Activated T-cell treated with anti-CD3 and anti-CD28 coated beads, Interleukin-2, amount 50 U/mL, for 1 hour (primary cell): ENCODE results near the gene SEMA4G.

ENCODE experiments used
- DNase-seq: peaks from one replicate; pipeline ENCODE4 v3.0.0-alpha.2; 2020

Gene SEMA4G

DNA sequence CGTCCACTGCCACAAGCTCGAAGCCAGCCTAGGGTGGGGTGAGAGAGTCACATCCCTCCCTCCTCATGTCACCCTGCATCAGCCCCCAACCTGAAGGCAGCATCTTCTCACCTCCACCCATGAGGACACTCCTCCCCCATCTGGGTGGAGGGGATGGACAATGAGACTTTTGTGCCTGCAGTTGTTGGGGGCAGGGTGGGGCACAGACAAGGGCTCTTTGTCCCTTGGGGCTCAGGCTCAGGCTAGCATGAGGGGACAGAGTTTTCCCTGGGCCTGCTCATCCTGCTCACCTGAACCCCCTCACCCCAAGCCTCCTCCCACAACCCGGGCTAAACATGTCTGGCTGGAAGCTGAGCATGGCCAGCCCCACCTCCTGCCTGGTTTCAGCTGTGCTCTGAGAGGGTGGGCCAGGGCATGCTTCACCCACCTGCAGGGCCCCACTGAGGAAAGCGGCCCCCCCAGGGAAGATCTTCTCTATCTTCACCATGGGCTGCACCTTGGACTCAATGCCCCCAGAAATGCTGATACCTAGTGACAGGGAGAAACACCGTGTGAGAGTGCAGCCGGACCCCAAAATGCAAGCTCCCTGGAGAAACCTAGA lies 39.6 kb downstream of the SEMA4G start:
- DNase-seq, result no peak

DNA sequence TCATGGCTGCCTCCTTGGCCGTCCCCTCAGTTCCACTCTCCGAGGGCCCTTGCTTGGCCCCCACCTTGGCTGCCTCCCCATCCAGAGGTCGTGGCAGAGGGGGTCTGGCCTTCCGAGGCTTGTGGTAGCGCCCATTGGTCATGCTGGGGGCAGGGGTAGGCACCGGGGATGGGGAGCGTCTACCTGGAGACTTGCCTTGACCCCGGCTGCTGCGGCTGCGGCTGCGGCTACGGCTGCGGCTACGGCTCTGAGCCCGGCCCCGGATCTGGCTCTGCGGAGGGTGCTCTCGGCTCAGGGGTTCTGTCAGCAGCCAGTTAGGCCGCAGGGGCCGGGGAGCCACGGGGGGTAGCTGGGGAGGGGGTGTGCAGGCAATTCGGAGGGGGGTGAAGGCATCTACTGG lies 41.0 kb downstream of the SEMA4G start:
- no peak for DNase-seq

DNA sequence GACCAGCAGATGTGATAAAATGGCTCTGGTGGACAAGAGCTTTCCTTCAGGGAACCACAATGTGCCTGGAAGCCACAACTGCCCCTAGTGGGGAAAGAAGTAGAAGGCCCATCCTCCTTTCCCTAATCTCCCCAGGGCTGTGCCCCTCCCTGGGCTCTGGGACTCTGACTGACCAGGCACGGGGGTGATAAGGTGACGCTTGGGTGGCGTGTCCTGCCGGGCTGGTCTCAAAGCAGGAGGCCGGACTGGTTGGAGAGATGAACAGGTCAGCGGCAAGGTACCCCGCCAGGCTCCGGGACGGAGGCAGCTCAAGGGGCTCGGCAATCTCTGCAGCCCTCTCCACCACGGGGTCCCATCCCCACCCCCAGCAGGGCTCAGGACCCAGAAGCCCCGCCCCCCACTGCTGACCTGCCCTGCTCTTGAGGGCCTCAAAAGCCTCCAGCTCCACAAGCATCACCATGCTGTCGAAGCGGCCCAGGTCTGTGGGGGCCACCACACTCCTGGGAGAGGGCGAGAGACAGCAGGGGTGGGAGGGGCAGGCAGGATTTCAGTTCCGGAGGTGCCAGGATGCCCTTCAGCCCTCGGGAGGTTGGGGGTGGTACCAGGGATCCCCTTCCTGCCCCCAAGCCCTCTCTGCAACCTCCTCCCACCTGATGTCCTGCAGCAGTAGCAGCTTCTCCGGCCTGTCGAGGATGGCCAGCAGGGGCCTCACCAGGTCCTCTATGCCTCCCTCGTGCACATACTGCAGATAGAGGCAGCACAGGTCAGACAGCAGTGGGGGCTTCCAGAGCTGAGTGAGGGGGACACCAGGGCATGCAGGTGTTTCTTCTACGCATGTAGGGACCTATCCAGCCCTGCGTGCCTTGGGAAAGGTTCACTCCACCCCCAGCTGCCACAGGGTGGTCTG lies 42.5 kb downstream of the SEMA4G start:
- no peak for DNase-seq

DNA sequence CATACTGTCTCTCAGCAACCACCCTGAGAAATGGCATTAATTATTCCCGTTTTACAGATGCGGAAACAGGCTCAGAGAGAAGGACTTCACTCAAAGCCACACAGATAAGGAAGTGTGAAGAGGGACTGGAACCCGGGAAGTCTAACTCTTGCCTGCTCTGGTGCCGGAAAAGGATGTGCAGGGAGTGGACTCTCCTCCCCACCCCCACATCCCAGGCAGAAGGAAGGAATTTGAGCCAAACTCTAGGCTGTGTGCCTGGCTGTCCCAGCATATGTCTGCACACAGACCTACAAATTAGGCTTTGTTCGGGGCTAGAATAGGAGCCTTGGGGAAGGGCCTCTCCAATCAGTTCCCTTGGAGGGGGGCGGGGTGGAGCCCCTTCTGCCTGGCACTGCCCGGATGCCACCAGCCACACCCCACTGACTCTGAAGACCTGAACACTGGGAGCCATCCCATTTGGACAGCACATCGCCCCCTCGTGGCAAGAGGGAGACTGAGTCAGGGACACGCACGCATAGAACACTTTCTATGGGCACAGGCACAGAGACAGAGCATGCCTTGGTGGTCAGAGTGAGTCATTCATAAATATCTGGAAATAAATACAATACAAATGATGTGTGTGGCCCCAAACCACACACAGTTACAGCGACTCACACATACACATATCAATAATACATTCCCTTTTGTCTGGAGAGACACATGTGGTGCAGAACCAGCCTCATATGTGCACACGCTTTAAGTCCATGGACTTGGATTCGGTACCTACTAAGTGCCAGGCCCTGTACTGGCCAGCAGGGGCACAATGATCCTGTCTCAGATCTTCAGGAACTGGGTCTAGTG lies 43.4 kb downstream of the SEMA4G start:
- DNase-seq, result peak; percentile 75

DNA sequence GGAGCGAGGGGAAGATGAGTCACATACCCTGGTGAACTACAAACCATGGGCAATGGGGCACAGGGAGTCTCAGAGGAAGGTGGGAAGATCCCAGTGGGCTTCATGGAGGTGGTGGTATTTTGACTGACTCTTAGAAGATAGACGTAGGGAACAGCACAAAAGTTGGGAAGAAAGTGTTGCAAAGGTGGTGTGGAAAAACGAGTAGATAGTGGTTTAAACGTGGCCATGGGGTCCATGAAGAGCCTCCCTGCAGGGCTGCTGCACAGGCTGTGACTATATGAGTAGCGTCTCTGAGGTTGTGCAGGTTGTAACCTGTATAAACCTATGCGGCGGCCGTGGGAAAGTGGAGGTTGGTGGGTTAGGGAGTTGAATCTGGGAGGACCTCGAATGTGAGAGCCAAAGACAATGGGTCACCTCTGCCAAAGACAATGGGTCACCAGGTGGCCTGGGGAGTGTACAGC lies 44.1 kb downstream of the SEMA4G start:
- no peak for DNase-seq

- peak; percentile 84 for DNase-seq
These were observed 45.1 kb downstream of the SEMA4G start for GRCh38 chr10:101014230-101014884.

DNA sequence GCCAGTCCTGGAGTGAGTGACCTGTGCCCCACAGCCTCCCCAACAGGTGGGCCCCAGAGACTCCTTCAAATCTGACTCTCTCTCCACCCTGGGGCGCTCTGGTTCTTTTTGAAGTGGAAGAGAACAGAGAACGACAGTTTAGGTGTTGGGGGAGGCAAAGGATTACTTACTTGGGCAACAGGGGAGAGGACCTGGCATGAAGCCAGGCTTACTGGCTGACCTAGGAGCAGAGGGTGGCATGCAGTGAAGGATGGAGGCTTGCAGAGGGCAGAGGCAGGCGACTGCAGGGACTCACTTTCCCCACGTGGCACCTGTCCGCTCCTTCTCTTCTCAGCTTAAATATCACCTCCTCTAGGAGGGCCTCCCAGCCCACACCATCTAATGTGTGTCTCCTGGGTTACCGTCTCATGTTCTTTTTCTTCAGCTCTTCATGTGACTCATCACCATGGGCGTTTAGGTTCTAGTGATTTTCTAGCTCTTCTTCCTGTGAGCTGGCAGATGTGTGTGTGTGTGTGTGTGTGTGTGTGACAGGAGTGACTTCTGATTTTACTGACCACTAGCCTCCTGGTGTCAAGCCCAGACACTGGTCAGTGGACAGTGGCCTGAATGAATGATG lies 45.8 kb downstream of the SEMA4G start:
- DNase-seq, result no peak

GRCh38 chr10:101015582-101015973 lies 46.3 kb downstream of the SEMA4G start:
- no peak for DNase-seq

DNA sequence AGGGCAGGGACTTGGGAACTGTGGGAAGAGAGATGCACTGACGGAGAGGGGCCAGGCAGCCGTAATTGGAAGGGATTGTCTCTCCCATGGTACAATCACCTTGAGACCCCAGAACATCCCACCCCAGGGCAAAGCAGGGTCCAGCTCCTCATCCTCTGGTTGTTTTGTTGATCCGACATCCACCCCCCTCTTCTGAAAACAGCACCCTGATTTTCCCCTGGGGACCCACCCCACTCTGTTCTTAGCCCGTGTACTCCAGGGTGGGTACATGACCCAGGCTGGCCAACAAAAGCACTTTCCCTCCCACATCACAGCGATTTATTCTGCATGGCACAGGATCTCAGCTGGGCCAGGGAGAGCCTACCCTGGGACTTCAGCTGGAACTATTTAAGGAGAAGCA lies 47.5 kb downstream of the SEMA4G start:
- no peak for DNase-seq

- DNase-seq, result no peak
These were observed 48.9 kb downstream of the SEMA4G start for GRCh38 chr10:101018118-101018599.

DNA sequence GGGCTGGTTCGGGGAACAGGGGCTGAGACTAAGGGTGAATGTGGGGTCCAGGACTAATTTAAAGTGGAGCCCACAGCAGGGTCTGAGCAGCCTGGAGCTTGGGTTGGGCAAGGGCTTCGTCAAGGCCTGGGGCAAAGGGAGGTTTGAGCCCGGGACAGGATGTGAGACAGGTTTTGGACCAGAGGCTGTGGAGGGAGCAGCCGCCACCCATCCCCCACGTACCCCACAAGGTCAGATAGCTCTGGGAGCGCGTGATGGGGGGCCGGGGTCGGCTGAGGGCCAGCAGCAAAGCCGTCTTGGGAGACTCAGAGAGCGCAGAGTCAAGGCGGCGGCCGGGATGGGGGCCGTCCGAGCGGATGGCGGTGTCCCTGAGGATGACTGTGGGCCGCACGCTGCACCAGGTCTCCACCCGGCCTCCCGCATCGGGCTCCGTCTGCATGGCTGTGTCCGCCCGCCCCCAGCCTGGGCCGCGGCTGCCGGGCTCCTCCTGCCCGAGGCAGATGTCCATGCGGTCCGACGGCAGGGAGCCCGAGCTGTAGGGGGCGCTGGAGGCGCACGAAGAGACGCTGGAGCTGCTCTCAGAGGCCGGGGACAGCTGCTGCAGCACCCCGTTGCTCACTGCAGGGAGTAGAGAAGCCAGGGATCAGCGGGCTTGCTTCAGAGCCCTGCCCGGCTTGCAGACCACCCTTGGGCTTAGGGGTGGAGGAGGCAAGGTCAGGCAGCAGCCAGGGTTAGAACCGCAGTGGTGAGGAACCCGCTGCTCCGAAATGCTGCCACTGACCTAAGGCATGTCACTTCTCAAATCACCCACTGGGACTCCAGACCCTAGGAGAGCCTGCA lies 49.5 kb downstream of the SEMA4G start:
- DNase-seq, result peak; percentile 79
